HepG2 (cell line): ENCODE data around the gene MAP3K8. TPM values are rescaled to one million over a fixed set of nuclear protein-coding genes. Genes with fewer than 3 reads are reported as not detected.

ENCODE experiments used
- ATAC-seq: fragments of 200-7000 bp; cut with Tn5 transposase; 3 replicates; pipeline ENCODE4 v1.9.1; 2020; ENCODE audit warnings: mild to moderate bottlenecking, moderate library complexity
- BruUV-seq: library from RNA; stranded (reverse); fragments of 400-500 nt; replicated peaks from 2 replicates; lab custom pipeline; 2021; lab: Mats Ljungman, UMichigan
- CTCF ChIA-PET: fragments of 300-600 bp; formaldehyde crosslinking; extraction: SDS; loops from one replicate; lab custom pipeline; 2021; ENCODE audit warnings: low total read pairs, inconsistent platforms, low intra/inter-chr PET ratio; lab: Yijun Ruan, JAX
- POLR2A ChIA-PET: fragments of 350-600 bp; sonication (Branson Sonifier 250); formaldehyde crosslinking; loops from one replicate; lab custom pipeline; 2020; ENCODE audit warnings: antibody characterized with exemption, inconsistent platforms; lab: Yijun Ruan, JAX
- DNase-seq: peaks from one replicate; pipeline ENCODE4 v3.0.0-alpha.2; 2015; ENCODE audit warnings: low spot score
- FAIRE-seq: peaks from 3 replicates; lab custom pipeline; 2011; peaks lifted over from hg19 to GRCh38; lab: Jason Lieb, UNC
- H2AFZ ChIP-seq: one replicate; pipeline ENCODE4 v1.6.1; 2011; ENCODE audit warnings: low read length, inconsistent platforms
- H3K27ac ChIP-seq: fragments of 300-600 bp; 3 replicates; pipeline ENCODE4 v1.8.0; 2011; ENCODE audit warnings: mixed run types, mild to moderate bottlenecking, mixed read lengths, low read length, inconsistent platforms; ENCODE audit not compliant: insufficient read depth; ENCODE audit errors: extremely low read length
- H3K27me3 ChIP-seq, 2 experiments: fragments of 200-600 bp in 1 of 2; 2 replicates in 1 of 2; 3 replicates in 1 of 2; pipeline versions ENCODE4 v1.6.0 to v1.8.0; 2011; ENCODE audit warnings: low read length in 2 of 2, mild to moderate bottlenecking in 2 of 2, moderate library complexity in 2 of 2, inconsistent platforms in 1 of 2; ENCODE audit not compliant: insufficient read depth in 2 of 2, control insufficient read depth in 1 of 2
- H3K36me3 ChIP-seq, 2 experiments: fragments of 200-600 bp in 1 of 2; replicated peaks in 1 of 2; 2 replicates in 1 of 2; 3 replicates in 1 of 2; pipeline versions ENCODE4 v1.5.1 to v1.8.0; 2011; ENCODE audit warnings: low read length in 2 of 2, inconsistent platforms in 1 of 2; ENCODE audit not compliant: insufficient read depth in 2 of 2, control insufficient read depth in 1 of 2
- H3K4me1 ChIP-seq: 2 replicates; pipeline ENCODE4 v1.5.1; 2012; ENCODE audit warnings: low read length, inconsistent platforms; ENCODE audit not compliant: insufficient read depth
- H3K4me2 ChIP-seq: 2 replicates; pipeline ENCODE4 v1.6.0; 2011; ENCODE audit warnings: low read depth, low read length, inconsistent platforms
- H3K4me3 ChIP-seq, 3 experiments: fragments of 200-600 bp in 1 of 3; sonication (generic), shearing (Covaris generic) in 1 of 3; replicated peaks in 1 of 3; 2 replicates each; pipeline ENCODE4 v1.5.1; 2011 to 2016; ENCODE audit warnings: low read length in 3 of 3, inconsistent platforms in 2 of 3, low read depth in 2 of 3, mild to moderate bottlenecking in 2 of 3, control low read depth in 1 of 3, mixed read lengths in 1 of 3; ENCODE audit not compliant: insufficient read depth in 1 of 3
- H3K79me2 ChIP-seq: one replicate; pipeline ENCODE4 v1.6.1; 2011; ENCODE audit warnings: low read length, inconsistent platforms; ENCODE audit not compliant: insufficient read depth
- H3K9ac ChIP-seq: 2 replicates; pipeline ENCODE4 v1.6.0; 2011; ENCODE audit warnings: mild to moderate bottlenecking, low read depth, low read length, inconsistent platforms; ENCODE audit not compliant: insufficient read depth
- H3K9me3 ChIP-seq: 2 replicates; pipeline ENCODE4 v1.5.1; 2012; ENCODE audit warnings: mild to moderate bottlenecking, low read length
- H4K20me1 ChIP-seq: 2 replicates; pipeline ENCODE4 v1.6.0; 2011; ENCODE audit warnings: inconsistent platforms, mild to moderate bottlenecking, low read length, moderate library complexity; ENCODE audit not compliant: insufficient read depth
- ARID3A ChIP-seq: IDR thresholded peaks from 2 replicates; pipeline ENCODE4 v1.6.1; 2012; ENCODE audit warnings: low read depth, low read length, improper control_type of control experiment
- BRCA1 ChIP-seq: sonication (generic); formaldehyde crosslinking; IDR thresholded peaks from 2 replicates; pipeline ENCODE4 v1.4.0; 2020; ENCODE audit warnings: missing genetic modification reagents
- DPF2 ChIP-seq: sonication (generic); formaldehyde crosslinking; IDR thresholded peaks from 2 replicates; pipeline ENCODE4 v1.4.0; 2020; ENCODE audit warnings: mild to moderate bottlenecking, low read depth, missing genetic modification reagents, borderline replicate concordance
- FOXO1 ChIP-seq: sonication (generic); formaldehyde crosslinking; IDR thresholded peaks from 2 replicates; pipeline ENCODE4 v1.4.0; 2020; ENCODE audit warnings: missing genetic modification reagents
- KDM6A ChIP-seq: IDR thresholded peaks from 2 replicates; pipeline ENCODE4 v1.6.1; 2016; ENCODE audit warnings: low read depth
- KLF15 ChIP-seq: sonication (generic); formaldehyde crosslinking; IDR thresholded peaks from 2 replicates; pipeline ENCODE4 v1.8.1; 2023; ENCODE audit warnings: borderline replicate concordance, mild to moderate bottlenecking, inconsistent platforms, missing genetic modification reagents, mixed read lengths
- NR2C2 ChIP-seq: sonication (generic); formaldehyde crosslinking; IDR thresholded peaks from 2 replicates; pipeline ENCODE4 v1.4.0; 2020; ENCODE audit warnings: missing genetic modification reagents, mild to moderate bottlenecking, moderate library complexity, borderline replicate concordance
- RXRB ChIP-seq: IDR thresholded peaks from 2 replicates; pipeline ENCODE4 v1.6.1; 2016; ENCODE audit warnings: borderline replicate concordance, missing genetic modification reagents, missing compliant biosample characterization
- SNAPC5 ChIP-seq: sonication (generic); formaldehyde crosslinking; IDR thresholded peaks from 2 replicates; pipeline ENCODE4 v1.8.1; 2023; ENCODE audit warnings: mild to moderate bottlenecking, missing genetic modification reagents, borderline replicate concordance
- SRSF4 ChIP-seq: fragments of 200-400 bp; formaldehyde crosslinking; IDR thresholded peaks from one replicate; pipeline ENCODE4 v1.6.1; 2018; ENCODE audit warnings: mild to moderate bottlenecking, low read depth, low read length, moderate library complexity; ENCODE audit not compliant: poor library complexity, severe bottlenecking
- TFDP1 ChIP-seq: IDR thresholded peaks from 2 replicates; pipeline ENCODE4 v1.6.1; 2016; ENCODE audit warnings: missing compliant biosample characterization, missing genetic modification reagents, borderline replicate concordance
- THRA ChIP-seq: sonication (generic); formaldehyde crosslinking; IDR thresholded peaks from 2 replicates; pipeline ENCODE4 v1.4.0; 2020; ENCODE audit warnings: missing genetic modification reagents, borderline replicate concordance
- ZNF282 ChIP-seq: fragments of 450-650 bp; IDR thresholded peaks from 2 replicates; pipeline ENCODE4 v1.6.1; 2018; ENCODE audit not compliant: partially characterized antibody
- ZNF292 ChIP-seq: sonication (generic); formaldehyde crosslinking; IDR thresholded peaks from 2 replicates; pipeline ENCODE4 v1.8.1; 2022; ENCODE audit warnings: mild to moderate bottlenecking, low read depth, missing genetic modification reagents, borderline replicate concordance
- ZNF414 ChIP-seq: sonication (generic); formaldehyde crosslinking; IDR thresholded peaks from 2 replicates; pipeline ENCODE4 v1.5.0; 2020; ENCODE audit warnings: missing genetic modification reagents
- ZNF451 ChIP-seq: sonication (generic); formaldehyde crosslinking; IDR thresholded peaks from 2 replicates; pipeline ENCODE4 v1.5.0; 2020; ENCODE audit warnings: mild to moderate bottlenecking, missing genetic modification reagents
- ZNF616 ChIP-seq: sonication (generic); formaldehyde crosslinking; IDR thresholded peaks from 2 replicates; pipeline ENCODE4 v1.5.0; 2020; ENCODE audit warnings: low read depth, mild to moderate bottlenecking, missing genetic modification reagents
- ZNF629 ChIP-seq: sonication (generic); formaldehyde crosslinking; conservative IDR thresholded peaks from 2 replicates; pipeline ENCODE4 v1.5.0; 2020; ENCODE audit warnings: missing genetic modification reagents
- ZSCAN9 ChIP-seq: IDR thresholded peaks from 2 replicates; pipeline ENCODE4 v1.6.1; 2016; ENCODE audit warnings: borderline replicate concordance
- WGBS: methylation state at CpG from one replicate; pipeline ENCODE4 v1.1.6; 2017; ENCODE audit warnings: low lambda C conversion rate; 5-methylcytosine and 5-hydroxymethylcytosine counted together
- in situ Hi-C: cut with HindIII; loops from 2 replicates; pipeline ENCODE4 v1.10.0; 2017; ENCODE audit warnings: low pct_unique_long_range_greater_than_20kb; ENCODE audit not compliant: extremely low pct_ligation_motif_present
- intact Hi-C: fragments of 100-400 bp; cut with micrococcal nuclease; formaldehyde crosslinking; loops from one replicate; pipeline ENCODE4 v1.10.0; 2022; ENCODE audit not compliant: unreplicated experiment
- polyA plus RNA-seq, 8 experiments: library from polyadenylated mRNA; depleted of rRNA in 3 of 8; stranded (reverse) in 7 of 8; unstranded in 1 of 8; fragments of >200 nt; fragmentation: Illumina TruSeq in 4 of 8; extraction: Trizol in 4 of 8; gene quantifications; 2 replicates each; pipeline versions ENCODE4 v1.2.1 to v1.2.3, GENCODE V29; 2011 to 2016; ENCODE audit warnings: low read depth in 4 of 8, missing spikeins in 1 of 8, mixed read lengths in 1 of 8; ENCODE audit not compliant: insufficient read depth in 1 of 8
- total RNA-seq, 5 experiments: library from RNA; depleted of rRNA; stranded (reverse); fragments of >200 nt; fragmentation: Illumina TruSeq; extraction: Trizol; gene quantifications; 2 replicates each; pipeline ENCODE4 v1.2.3, GENCODE V29; 2016; ENCODE audit warnings: low read depth in 1 of 5

The MAP3K8 gene
- total and polyA plus RNA-seq, 2 of the 13 experiments (the other 11 are each of a cell fraction or from before 2014, with no cell fraction given): 19.3 to 37.9 TPM

- intact Hi-C loops: no loop called here
- peaks cover 71% of the 10 kb centered on the region for H3K4me1 ChIP-seq
- no peaks in the 10 kb centered on the region for H3K9me3 ChIP-seq
- peak overlapping the region; percentile 28 to 62 (median 36); a peak in 5 of 6 replicates for H3K4me3 ChIP-seq
- no peaks in the 10 kb centered on the region for H4K20me1 ChIP-seq
- H3K4me2 ChIP-seq: peak overlapping the region; percentile 93
- no TSS peak for BruUV-seq
- WGBS: 0% methylated on average over 7 of the region's 8 CpGs
- ChIA-PET POLR2A (interaction anchor here (1.1 to 3.3 kb wide), 6 partner anchors 11 to 183 kb away, joined by 5 to 53 read pairs (median 6); partner anchors contain the start of gene MAP3K8), CTCF (interaction anchor here (1.4 kb wide), 1 partner anchor 11 kb away, joined by 3 read pairs; the partner anchor contains the start of gene MAP3K8)
- peak overlapping the region; percentile 72 for H3K27ac ChIP-seq
- no peaks in the 10 kb centered on the region for H3K27me3 ChIP-seq
- ATAC-seq (peak; percentile 94), DNase-seq (peak; percentile 89), FAIRE-seq (peak; percentile 78)
- H3K9ac ChIP-seq: peak overlapping the region; percentile 68
- H2AFZ ChIP-seq: peak overlapping the region; percentile 23
- no peaks in the 10 kb centered on the region for H3K79me2 ChIP-seq
- no peaks in the 10 kb centered on the region for H3K36me3 ChIP-seq
- in situ Hi-C loops: no loop called here
- TF ChIP-seq ZNF451 (CRISPR knock-in tag) (no peak), NR2C2 (0 out of 2 replicates have a peak, but pooled peaks have one; percentile 17), ZSCAN9 (CRISPR knock-in tag) (no peak), FOXO1 (peak; percentile 12; the same call in 1 of the 2 replicates), KLF15 (CRISPR knock-in tag) (no peak), BRCA1 (no peak), DPF2 (CRISPR knock-in tag) (peak; percentile 46; the same call in 1 of the 2 replicates), ARID3A (no peak), TFDP1 (no peak), SRSF4 (no peak), ZNF282 (no peak), KDM6A (CRISPR knock-in tag) (0 out of 2 replicates have a peak, but pooled peaks have one; percentile 44), ZNF414 (no peak), SNAPC5 (CRISPR knock-in tag) (no peak), ZNF629 (CRISPR knock-in tag) (no peak), RXRB (CRISPR knock-in tag) (peak; percentile 54; the same call in 1 of the 2 replicates), ZNF616 (CRISPR knock-in tag) (no peak), ZNF292 (peak; percentile 79; the same call in 1 of the 2 replicates), THRA (CRISPR knock-in tag) (peak; percentile 31; the same call in 1 of the 2 replicates)
Observed at GRCh38 chr10:30422981-30423654, 10.9 kb upstream of the MAP3K8 start.
